Mucosa of descending colon (tissue), 3 donors: Measurements from ENCODE around the gene NTN4. TPM values are rescaled to one million over a fixed set of nuclear protein-coding genes. Genes with fewer than 3 reads are reported as not detected.
"Not testable (repeated sequence)": the region's sequence is repeated elsewhere in the genome, so short reads cannot be mapped to it uniquely, and the experiment has no call there.

Source experiments
- ATAC-seq: fragments of 200-7000 bp; cut with Tn5 transposase; one replicate; pipeline ENCODE4 v1.9.1; 2020; ENCODE audit warnings: mild to moderate bottlenecking, moderate library complexity
- DNase-seq, 3 donors: peaks; one replicate each; pipeline ENCODE4 v3.0.0-alpha.2; 2020
- H3K36me3 ChIP-seq: fragments of 200-600 bp; one replicate; pipeline ENCODE4 v1.8.0; 2021; ENCODE audit warnings: low read depth, mild to moderate bottlenecking
- H3K4me1 ChIP-seq: fragments of 200-600 bp; one replicate; pipeline ENCODE4 v1.8.0; 2021; ENCODE audit warnings: low read depth, mild to moderate bottlenecking
- H3K4me3 ChIP-seq: fragments of 200-600 bp; one replicate; pipeline ENCODE4 v1.8.0; 2021; ENCODE audit warnings: mild to moderate bottlenecking
- H3K9me3 ChIP-seq: fragments of 200-600 bp; one replicate; pipeline ENCODE4 v1.8.0; 2021; ENCODE audit warnings: mild to moderate bottlenecking
- CTCF ChIP-seq: fragments of 200-600 bp; IDR thresholded peaks from one replicate; pipeline ENCODE4 v1.8.0; 2022; ENCODE audit warnings: antibody characterized with exemption, mild to moderate bottlenecking
- intact Hi-C, 2 donors: fragments of 100-400 bp; cut with DNase I in 1 of 2; cut with micrococcal nuclease in 1 of 2; formaldehyde crosslinking; loops; one replicate each; pipeline versions ENCODE4 v1.11.0 to v1.11.1; 2022; cut with DNase I, micrococcal nuclease
- total RNA-seq, 3 donors: library from RNA; stranded (reverse); fragmentation: NEBNext Ultra II Directional in 2 of 3; extraction: Animal tissue kit (Norgen Biotek cat#: 25700) in 2 of 3; gene quantifications; one replicate each; pipeline versions ENCODE4 v1.2.1 to v1.2.4, GENCODE V29; 2021 to 2023
- donor health status: DM: no; HTN: no; CAD: no; lungs with moderate emphysema.
- donor health status: DM: no; HTN: no; CAD: no.
- donor health status: DM: no; HTN: yes; CAD: no.

The NTN4 gene
- total RNA-seq, 3 donors from 2014 or later = 15.9 to 34.7 (median 19.8) TPM

- Histone ChIP-seq H3K9me3 (no peaks in the 10 kb centered on the region), H3K36me3 (no peaks in the 10 kb centered on the region), H3K4me3 (no peak overlapping the region), H3K4me1 (no peaks in the 10 kb centered on the region)
- intact Hi-C loops = loop anchor here in 1 of 2 donors (10.0 kb wide), 1 partner anchor 193 kb away; no protein-coding TSS in a partner anchor
- ATAC-seq (no peak), DNase-seq (no peak)
- TF ChIP-seq CTCF = no peak
These were observed 168.8 kb downstream of the NTN4 start for GRCh38 chr12:95621725-95622124.

- H3K9me3 ChIP-seq = no peaks in the 10 kb centered on the region
- no peak overlapping the region for H3K4me3 ChIP-seq
- H3K4me1 ChIP-seq = no peaks in the 10 kb centered on the region
- intact Hi-C loops = loop anchor here in 1 of 2 donors (10.0 kb wide), 1 partner anchor 195 kb away; no protein-coding TSS in a partner anchor
- DNase-seq (no peak), ATAC-seq (no peak)
- no peak for TF ChIP-seq CTCF
- no peaks in the 10 kb centered on the region for H3K36me3 ChIP-seq
These were observed 170.4 kb downstream of the NTN4 start for GRCh38 chr12:95620171-95620570.

- H3K9me3 ChIP-seq, H3K36me3 ChIP-seq, intact Hi-C loops, H3K4me1 ChIP-seq, H3K4me3 ChIP-seq, ATAC-seq, DNase-seq: not testable (repeated sequence)
These were observed 174.1 kb downstream of the NTN4 start for GRCh38 chr12:95616470-95616869.

DNA sequence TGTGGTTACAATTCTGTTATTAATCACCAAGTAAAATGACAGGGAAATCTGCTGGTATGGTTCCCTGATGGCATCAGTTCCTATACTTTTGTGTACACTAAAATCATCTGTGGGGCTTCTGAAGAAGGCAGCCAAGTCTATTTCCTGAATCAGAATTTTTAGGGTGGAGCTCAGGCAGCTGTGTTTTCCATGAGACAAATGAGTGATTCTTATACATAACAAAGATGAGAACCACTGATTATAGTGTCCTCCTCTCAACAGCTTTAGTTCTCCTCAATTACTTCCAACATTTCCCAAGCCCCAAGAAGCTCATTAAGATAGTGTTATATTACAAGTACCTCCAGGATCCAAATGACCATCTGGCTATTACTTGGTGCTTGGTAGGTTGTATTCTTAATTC lies 174.8 kb downstream of the NTN4 start:
- Histone ChIP-seq H3K4me3 (no peak overlapping the region), H3K36me3 (no peaks in the 10 kb centered on the region), H3K9me3 (no peaks in the 10 kb centered on the region), H3K4me1 (no peaks in the 10 kb centered on the region)
- intact Hi-C loops = no loop called here
- TF ChIP-seq CTCF = no peak
- DNase-seq (no peak), ATAC-seq (no peak)

- Histone ChIP-seq H3K4me3 (no peak overlapping the region), H3K9me3 (no peaks in the 10 kb centered on the region), H3K36me3 (no peaks in the 10 kb centered on the region), H3K4me1 (no peaks in the 10 kb centered on the region)
- no peak for ATAC-seq
- TF ChIP-seq CTCF = no peak
- intact Hi-C loops = no loop called here
- no peak for DNase-seq
These were observed 176.1 kb downstream of the NTN4 start for GRCh38 chr12:95614390-95614982.

GRCh38 chr12:95613021-95613420 lies 177.5 kb downstream of the NTN4 start:
- DNase-seq = no peak
- Histone ChIP-seq H3K4me3 (no peak overlapping the region), H3K9me3 (no peaks in the 10 kb centered on the region), H3K4me1 (no peaks in the 10 kb centered on the region), H3K36me3 (no peaks in the 10 kb centered on the region)
- intact Hi-C loops = no loop called here
- ATAC-seq = no peak
- TF ChIP-seq CTCF = no peak
